Heart right ventricle (tissue), 16 donors: ENCODE results near the gene LMO1. TPM values are rescaled to one million over a fixed set of nuclear protein-coding genes. Genes with fewer than 3 reads are reported as not detected.
A peak's percentile ranks its signal among the peaks of the same experiment; 100 is the strongest.

Experiments
- ATAC-seq, 8 donors: fragments of 200-7000 bp; cut with Tn5 transposase; one replicate each; pipeline ENCODE4 v1.9.1; 2020; ENCODE audit warnings: mild to moderate bottlenecking in 8 of 8, moderate library complexity in 8 of 8, moderate number of reproducible peaks in 1 of 8
- DNase-seq, 2 donors: peaks; one replicate each; pipeline ENCODE4 v3.0.0-alpha.2; 2020
- H3K27ac ChIP-seq, 10 donors: fragments of 200-600 bp; sonication (generic) in 2 of 10; one replicate each; pipeline versions ENCODE4 v1.5.0 to v1.8.0; 2020 to 2022; ENCODE audit warnings: mild to moderate bottlenecking in 3 of 10
- H3K27me3 ChIP-seq, 7 donors: fragments of 200-600 bp; one replicate each; pipeline ENCODE4 v1.8.0; 2021 to 2022; ENCODE audit warnings: mild to moderate bottlenecking in 2 of 7
- H3K36me3 ChIP-seq, 9 donors: fragments of 200-600 bp; sonication (generic) in 1 of 9; one replicate each; pipeline versions ENCODE4 v1.5.0 to v1.8.0; 2020 to 2022; ENCODE audit warnings: mild to moderate bottlenecking in 2 of 9
- H3K4me1 ChIP-seq, 9 donors: fragments of 200-600 bp; sonication (generic) in 1 of 9; one replicate each; pipeline versions ENCODE4 v1.5.0 to v1.8.0; 2020 to 2022; ENCODE audit warnings: mild to moderate bottlenecking in 4 of 9
- H3K4me3 ChIP-seq, 10 donors: fragments of 200-600 bp; sonication (generic) in 2 of 10; one replicate each; pipeline versions ENCODE4 v1.5.0 to v1.8.0; 2020 to 2022; ENCODE audit warnings: mild to moderate bottlenecking in 7 of 10, moderate library complexity in 2 of 10
- H3K9me3 ChIP-seq, 11 donors: fragments of 200-600 bp in 10 of 11; sonication (generic) in 2 of 11; one replicate each; pipeline versions ENCODE4 v1.5.0 to v1.8.0; 2013 to 2022; ENCODE audit warnings: mild to moderate bottlenecking in 2 of 11, control low read depth in 1 of 11, moderate library complexity in 1 of 11
- WGBS, 2 donors: extraction: QIAGEN DNeasy Blood & Tissue Kit; methylation state at CpG; one replicate each; pipeline ENCODE4 v1.1.7; 2013; ENCODE audit warnings: inconsistent platforms in 1 of 2; 5-methylcytosine and 5-hydroxymethylcytosine counted together
- intact Hi-C, 10 donors: fragments of 100-400 bp; cut with DNase I; formaldehyde crosslinking; loops; one replicate each; pipeline versions ENCODE4 v1.11.1 to v1.14.2; 2022
- polyA plus RNA-seq, 2 donors: library from polyadenylated mRNA; stranded (reverse); fragments of 200-250 nt; gene quantifications; one replicate each; pipeline ENCODE4 v1.2.3, GENCODE V29; 2013
- total RNA-seq, 10 donors: library from RNA; stranded (reverse); fragmentation: NEBNext Ultra II Directional in 3 of 10; extraction: Animal tissue kit (Norgen Biotek cat#: 25700) in 3 of 10; gene quantifications; one replicate each; pipeline versions ENCODE4 v1.2.1 to v1.2.4, GENCODE V29; 2021 to 2023
- TF ChIP-seq, protein P1 (sequence below), 9 donors: fragments of 200-600 bp; sonication (generic) in 2 of 9; IDR thresholded peaks; one replicate each; pipeline versions ENCODE4 v1.5.0 to v1.8.0; 2021 to 2022; ENCODE audit warnings: antibody characterized with exemption in 9 of 9, mild to moderate bottlenecking in 5 of 9, moderate library complexity in 1 of 9
- donor health status: Arrhythmogenic right ventricular cardiomyopathy.
- donor health status: ischemic (EF 13 %, LVEDD 7.1; RV severe dilation, severe dysfunction).
- donor health status: healthy with polysubstance abuse.
- donor health status: DM: no; HTN: yes; CAD: no.
- donor health status: DM: no; HTN: no; CAD: no.
- donor health status: ischemic (EF 25% LVEDD 6.9; RV normal size, moderate dysfunction).
- donor health status: ischemic (EF 25% LVEDD 5.7; RV mildly dilated, moderate dysfunction).
- donor health status: healthy.
- donor health status: DM: yes; HTN: yes; CAD: no.
- donor health status: Ischemic cardiomyopathy.
- donor health status: ischemic (EF 35%, LVEDD 5.7; RV mildly dilated, moderate dysfunction).
- donor health status: nonischemic (EF 11% LVEDD 7.7; RV severe dilation, severe dysfunction).
- donor health status: DM: yes; HTN: yes; CAD: no.
- donor health status: PGD.
- donor health status: ischemic (EF 29% LVEDD 5.4; RV normal size, mild dysfunction).
- donor health status: nonischemic (EF 23%, LVEDD 6.1; RV moderate dilation, normal function).

LMO1 gene
- total and polyA plus RNA-seq, 12 donors = 0.55 to 6.6 (median 2.4) TPM

- Histone ChIP-seq H3K27ac (peak overlapping the region in 2 of 10 donors; percentile 35 to 71), H3K4me1 (peaks cover 4 to 42% (median 23%) of the 10 kb centered on the region in 9 donors), H3K4me3 (peak overlapping the region; percentile 25 to 72 (median 53)), H3K9me3 (no peaks in the 10 kb centered on the region), H3K27me3 (peaks cover 9 to 80% (median 64%) of the 10 kb centered on the region in 7 donors), H3K36me3 (no peaks in the 10 kb centered on the region)
- DNase-seq (no peak), ATAC-seq (peak in 3 of 8 donors; percentile 3 to 23 (median 5))
- TF ChIP-seq, protein P1, sequence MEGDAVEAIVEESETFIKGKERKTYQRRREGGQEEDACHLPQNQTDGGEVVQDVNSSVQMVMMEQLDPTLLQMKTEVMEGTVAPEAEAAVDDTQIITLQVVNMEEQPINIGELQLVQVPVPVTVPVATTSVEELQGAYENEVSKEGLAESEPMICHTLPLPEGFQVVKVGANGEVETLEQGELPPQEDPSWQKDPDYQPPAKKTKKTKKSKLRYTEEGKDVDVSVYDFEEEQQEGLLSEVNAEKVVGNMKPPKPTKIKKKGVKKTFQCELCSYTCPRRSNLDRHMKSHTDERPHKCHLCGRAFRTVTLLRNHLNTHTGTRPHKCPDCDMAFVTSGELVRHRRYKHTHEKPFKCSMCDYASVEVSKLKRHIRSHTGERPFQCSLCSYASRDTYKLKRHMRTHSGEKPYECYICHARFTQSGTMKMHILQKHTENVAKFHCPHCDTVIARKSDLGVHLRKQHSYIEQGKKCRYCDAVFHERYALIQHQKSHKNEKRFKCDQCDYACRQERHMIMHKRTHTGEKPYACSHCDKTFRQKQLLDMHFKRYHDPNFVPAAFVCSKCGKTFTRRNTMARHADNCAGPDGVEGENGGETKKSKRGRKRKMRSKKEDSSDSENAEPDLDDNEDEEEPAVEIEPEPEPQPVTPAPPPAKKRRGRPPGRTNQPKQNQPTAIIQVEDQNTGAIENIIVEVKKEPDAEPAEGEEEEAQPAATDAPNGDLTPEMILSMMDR (IDR thresholded peaks at IDR 0.05) = peak in 1 of 9 donors; percentile 13
- intact Hi-C loops = loop anchor here in 6 of 10 donors (1.0 to 5.0 kb wide), 6 partner anchors 34 to 70 kb away; no protein-coding TSS in a partner anchor
- 0 to 1% methylated on average over 28 to 53 of the region's 53 CpGs for WGBS, 2 donors
Measured at GRCh38 chr11:8263109-8263768, 439 bp downstream of the LMO1 start.

DNA sequence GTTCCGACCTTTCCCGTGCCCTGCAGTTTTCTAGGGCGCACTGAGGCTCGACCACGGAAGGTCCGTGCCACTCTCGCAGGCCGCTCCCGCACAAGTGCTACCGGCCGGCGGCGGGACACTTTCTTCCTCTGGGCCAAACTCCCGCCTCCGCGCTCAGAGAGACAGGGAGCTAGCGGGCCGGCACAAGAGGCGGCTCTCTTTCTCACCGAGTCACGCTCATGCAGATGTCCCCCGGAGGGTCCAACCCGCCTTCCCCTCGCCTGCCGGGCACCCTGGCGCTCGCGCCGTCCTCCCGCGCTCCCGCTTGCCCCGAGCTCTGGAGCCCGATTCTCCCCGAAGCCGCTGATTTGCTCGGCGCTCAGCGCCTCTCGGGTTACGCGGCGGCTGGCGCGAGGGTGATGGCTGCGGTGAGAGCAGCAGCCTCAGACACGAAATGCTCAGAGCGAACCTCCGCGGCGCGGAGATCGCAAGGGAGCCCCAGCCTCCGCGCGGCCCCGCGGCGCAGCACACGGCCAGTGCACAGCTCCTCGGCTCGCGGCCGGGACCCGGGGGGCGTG lies 1.0 kb downstream of the LMO1 start:
- TF ChIP-seq, protein P1 (IDR thresholded peaks at IDR 0.05) = no peak
- Histone ChIP-seq H3K9me3 (no peaks in the 10 kb centered on the region), H3K27me3 (peaks cover 4 to 73% (median 58%) of the 10 kb centered on the region in 7 donors), H3K4me1 (peaks cover 4 to 40% (median 19%) of the 10 kb centered on the region in 9 donors), H3K27ac (peak overlapping the region in 3 of 10 donors; percentile 25 to 71 (median 35)), H3K4me3 (peak overlapping the region; percentile 25 to 72 (median 53)), H3K36me3 (no peaks in the 10 kb centered on the region)
- whole genome bisulfite sequencing, 2 donors = 1% methylated on average over 51 to 66 of the region's 66 CpGs
- ATAC-seq = peak; percentile 7 to 57 (median 38)
- intact Hi-C loops = loop anchor here in 6 of 10 donors (1.0 to 5.0 kb wide), 6 partner anchors 34 to 70 kb away; no protein-coding TSS in a partner anchor
- peak in 1 of 2 donors; percentile 50 for DNase-seq

DNA sequence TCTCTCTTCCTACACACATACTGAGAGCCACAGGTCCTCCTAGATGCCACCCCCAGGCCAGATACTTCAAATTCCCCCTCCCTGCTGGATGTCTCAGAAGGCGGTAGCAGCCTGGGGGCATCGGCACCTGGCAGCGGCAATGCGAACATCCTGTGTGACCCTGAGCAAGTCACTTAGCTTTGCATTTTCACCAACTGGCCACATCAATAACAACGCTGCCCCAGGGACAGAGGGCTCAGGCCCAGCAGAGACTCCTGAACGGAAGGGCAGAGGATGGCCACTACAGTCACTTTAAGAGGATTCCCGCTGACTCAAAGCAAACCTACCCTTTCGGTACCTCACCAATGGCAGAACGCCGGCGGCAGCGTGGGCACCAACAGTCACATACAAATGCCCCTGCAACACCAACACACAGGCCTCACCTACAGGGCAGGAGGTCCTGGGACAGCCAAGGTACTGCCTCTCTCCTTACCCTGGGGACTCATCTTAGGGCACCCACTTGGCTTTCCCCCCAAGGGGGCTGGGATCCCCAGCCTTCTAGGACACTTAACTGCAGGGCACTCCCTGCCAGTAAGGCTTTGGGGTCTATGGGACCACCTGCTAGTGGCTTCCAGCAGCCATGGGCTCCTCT lies 1.6 kb downstream of the LMO1 start:
- TF ChIP-seq, protein P1 (IDR thresholded peaks at IDR 0.05) = no peak
- Histone ChIP-seq H3K4me3 (peak overlapping the region in 9 of 10 donors; percentile 25 to 72 (median 54)), H3K36me3 (no peaks in the 10 kb centered on the region), H3K4me1 (peaks cover 4 to 40% (median 18%) of the 10 kb centered on the region in 9 donors), H3K27ac (peak overlapping the region in 2 of 10 donors; percentile 35 to 71), H3K9me3 (no peaks in the 10 kb centered on the region), H3K27me3 (peaks cover 4 to 67% (median 52%) of the 10 kb centered on the region in 7 donors)
- WGBS, 2 donors = 77 to 84% methylated on average over 12 of the region's 12 CpGs
- intact Hi-C loops = loop anchor here in 6 of 10 donors (2.0 to 5.0 kb wide), 6 partner anchors 29 to 69 kb away; no protein-coding TSS in a partner anchor
- no peak for DNase-seq
- ATAC-seq = no peak

- TF ChIP-seq, protein P1 (IDR thresholded peaks at IDR 0.05) = no peak
- intact Hi-C loops = loop anchor here in 3 of 10 donors (2.0 to 5.0 kb wide), 2 partner anchors 28 to 34 kb away; no protein-coding TSS in a partner anchor
- Histone ChIP-seq H3K36me3 (no peaks in the 10 kb centered on the region), H3K9me3 (no peaks in the 10 kb centered on the region), H3K27me3 (peaks cover 0 to 60% (median 45%) of the 10 kb centered on the region in 7 donors), H3K27ac (no peak overlapping the region), H3K4me3 (no peak overlapping the region), H3K4me1 (peaks cover 4 to 40% (median 18%) of the 10 kb centered on the region in 9 donors)
- DNase-seq (no peak), ATAC-seq (no peak)
- 97% methylated on average over 2 of the region's 2 CpGs for WGBS, 2 donors
Measured at GRCh38 chr11:8261291-8261690, 2.4 kb downstream of the LMO1 start.
